ENCODE data around the gene CD55. TPM values are rescaled to one million over a fixed set of nuclear protein-coding genes. Genes with fewer than 3 reads are reported as not detected.

CD55 gene
- total RNA-seq, 2 experiments from 2014 or later: 82.1 to 85.5 TPM

- Mint-ChIP-seq H3K27ac (no peak overlapping the region), H3K27me3 (ENCODE audit: low read depth) (no peaks in the 10 kb centered on the region), H3K4me3 (no peak overlapping the region), H3K4me1 (ENCODE audit: low read depth) (peaks cover 51% of the 10 kb centered on the region), H3K9me3 (ENCODE audit: insufficient read depth) (peaks cover 13% of the 10 kb centered on the region), H3K36me3 (ENCODE audit: low read depth) (peaks cover 14% of the 10 kb centered on the region)
- ATAC-seq (no peak), DNase-seq (no peak)
- ChIA-PET CTCF (interaction anchor here (0.7 kb wide), 1 partner anchor 10 kb away, joined by 3 read pairs; no protein-coding TSS in a partner anchor), POLR2A (interaction anchor here (1.1 kb wide), 2 partner anchors 34 to 35 kb away, joined by 3 to 4 read pairs; partner anchors contain the start of gene CD55)
Observed at GRCh38 chr1:207286786-207287468, 34.6 kb upstream of the CD55 start.

- no peak overlapping the region for H3K4me3 Mint-ChIP-seq
- H3K27ac Mint-ChIP-seq: no peak overlapping the region
- DNase-seq (no peak), ATAC-seq (no peak)
- peaks cover 21% of the 10 kb centered on the region for H3K36me3 Mint-ChIP-seq (ENCODE audit: low read depth)
- H3K4me1 Mint-ChIP-seq (ENCODE audit: low read depth): peaks cover 38% of the 10 kb centered on the region
- H3K27me3 Mint-ChIP-seq (ENCODE audit: low read depth): no peaks in the 10 kb centered on the region
- ChIA-PET CTCF (interaction anchor here (1.5 kb wide), 1 partner anchor 13 kb away, joined by 3 read pairs; no protein-coding TSS in a partner anchor), POLR2A (interaction anchor here (0.9 to 1.5 kb wide), 2 partner anchors 33 to 48 kb away, joined by 3 read pairs; partner anchors contain the start of gene CD55)
- H3K9me3 Mint-ChIP-seq (ENCODE audit: insufficient read depth): peaks cover 13% of the 10 kb centered on the region
Observed at GRCh38 chr1:207288315-207288714, 33.2 kb upstream of the CD55 start.

GRCh38 chr1:207289756-207290155, 31.7 kb upstream of the CD55 start:
- Mint-ChIP-seq H3K36me3 (ENCODE audit: low read depth) (peaks cover 21% of the 10 kb centered on the region), H3K9me3 (ENCODE audit: insufficient read depth) (peaks cover 13% of the 10 kb centered on the region), H3K4me1 (ENCODE audit: low read depth) (peaks cover 23% of the 10 kb centered on the region), H3K27me3 (ENCODE audit: low read depth) (no peaks in the 10 kb centered on the region), H3K4me3 (no peak overlapping the region), H3K27ac (no peak overlapping the region)
- no peak for DNase-seq
- ChIA-PET CTCF (interaction anchor here (0.9 to 1.5 kb wide), 2 partner anchors 11 to 206 kb away, joined by 3 to 4 read pairs; no protein-coding TSS in a partner anchor), POLR2A (no interaction called here)
- ATAC-seq: no peak

- Mint-ChIP-seq H3K27me3 (ENCODE audit: low read depth) (no peaks in the 10 kb centered on the region), H3K4me3 (no peak overlapping the region), H3K27ac (no peak overlapping the region), H3K36me3 (ENCODE audit: low read depth) (peaks cover 21% of the 10 kb centered on the region), H3K9me3 (ENCODE audit: insufficient read depth) (peaks cover 13% of the 10 kb centered on the region), H3K4me1 (ENCODE audit: low read depth) (peaks cover 5% of the 10 kb centered on the region)
- POLR2A ChIA-PET: no interaction called here
- DNase-seq (no peak), ATAC-seq (no peak)
- CTCF ChIA-PET: no interaction called here
Observed at GRCh38 chr1:207291723-207292122, 29.8 kb upstream of the CD55 start.

- DNase-seq: no peak
- Mint-ChIP-seq H3K36me3 (ENCODE audit: low read depth) (peaks cover 7% of the 10 kb centered on the region), H3K27me3 (ENCODE audit: low read depth) (no peaks in the 10 kb centered on the region), H3K9me3 (ENCODE audit: insufficient read depth) (peaks cover 4% of the 10 kb centered on the region), H3K4me1 (ENCODE audit: low read depth) (peaks cover 16% of the 10 kb centered on the region), H3K4me3 (no peak overlapping the region), H3K27ac (no peak overlapping the region)
- ChIA-PET CTCF (interaction anchor here (1.5 kb wide), 1 partner anchor 11 kb away, joined by 5 read pairs; no protein-coding TSS in a partner anchor), POLR2A (no interaction called here)
- ATAC-seq: no peak
Observed at GRCh38 chr1:207298186-207298585, 23.3 kb upstream of the CD55 start.

GRCh38 chr1:207298636-207299398, 22.7 kb upstream of the CD55 start:
- ChIA-PET POLR2A (no interaction called here), CTCF (interaction anchor here (1.5 kb wide), 1 partner anchor 11 kb away, joined by 5 read pairs; no protein-coding TSS in a partner anchor)
- DNase-seq (no peak), ATAC-seq (no peak)
- Mint-ChIP-seq H3K36me3 (ENCODE audit: low read depth) (peaks cover 7% of the 10 kb centered on the region), H3K4me3 (no peak overlapping the region), H3K27ac (no peak overlapping the region), H3K27me3 (ENCODE audit: low read depth) (no peaks in the 10 kb centered on the region), H3K9me3 (ENCODE audit: insufficient read depth) (peaks cover 11% of the 10 kb centered on the region), H3K4me1 (ENCODE audit: low read depth) (peaks cover 16% of the 10 kb centered on the region)

- ATAC-seq (no peak), DNase-seq (no peak)
- no peak overlapping the region for H3K27ac Mint-ChIP-seq
- peaks cover 7% of the 10 kb centered on the region for H3K36me3 Mint-ChIP-seq (ENCODE audit: low read depth)
- H3K9me3 Mint-ChIP-seq (ENCODE audit: insufficient read depth): peaks cover 14% of the 10 kb centered on the region
- H3K27me3 Mint-ChIP-seq (ENCODE audit: low read depth): no peaks in the 10 kb centered on the region
- ChIA-PET CTCF (interaction anchor here (1.2 kb wide), 1 partner anchor 12 kb away, joined by 3 read pairs; no protein-coding TSS in a partner anchor), POLR2A (interaction anchor here (0.8 kb wide), 1 partner anchor 19 kb away, joined by 3 read pairs; no protein-coding TSS in a partner anchor)
- no peak overlapping the region for H3K4me3 Mint-ChIP-seq
- peaks cover 16% of the 10 kb centered on the region for H3K4me1 Mint-ChIP-seq (ENCODE audit: low read depth)
Observed at GRCh38 chr1:207300970-207301369, 20.5 kb upstream of the CD55 start.

- no peak overlapping the region for H3K4me3 Mint-ChIP-seq
- POLR2A ChIA-PET: no interaction called here
- DNase-seq: no peak
- H3K36me3 Mint-ChIP-seq (ENCODE audit: low read depth): peaks cover 7% of the 10 kb centered on the region
- H3K9me3 Mint-ChIP-seq (ENCODE audit: insufficient read depth): peaks cover 14% of the 10 kb centered on the region
- peaks cover 16% of the 10 kb centered on the region for H3K4me1 Mint-ChIP-seq (ENCODE audit: low read depth)
- CTCF ChIA-PET: no interaction called here
- no peaks in the 10 kb centered on the region for H3K27me3 Mint-ChIP-seq (ENCODE audit: low read depth)
- no peak overlapping the region for H3K27ac Mint-ChIP-seq
- no peak for ATAC-seq
Observed at GRCh38 chr1:207302618-207303393, 18.7 kb upstream of the CD55 start.

GRCh38 chr1:207304710-207305488, 16.6 kb upstream of the CD55 start:
- no peak for DNase-seq
- ATAC-seq: no peak
- no peak overlapping the region for H3K27ac Mint-ChIP-seq
- H3K36me3 Mint-ChIP-seq (ENCODE audit: low read depth): peaks cover 10% of the 10 kb centered on the region
- CTCF ChIA-PET: interaction anchor here (1.2 kb wide), 1 partner anchor 221 kb away, joined by 3 read pairs; no protein-coding TSS in a partner anchor
- H3K9me3 Mint-ChIP-seq (ENCODE audit: insufficient read depth): peaks cover 14% of the 10 kb centered on the region
- no peak overlapping the region for H3K4me3 Mint-ChIP-seq
- H3K4me1 Mint-ChIP-seq (ENCODE audit: low read depth): peaks cover 22% of the 10 kb centered on the region
- H3K27me3 Mint-ChIP-seq (ENCODE audit: low read depth): no peaks in the 10 kb centered on the region
- POLR2A ChIA-PET: interaction anchor here (1.2 kb wide), 1 partner anchor 16 kb away, joined by 5 read pairs; the partner anchor contains the start of gene CD55

- no peak overlapping the region for H3K27ac Mint-ChIP-seq
- H3K9me3 Mint-ChIP-seq (ENCODE audit: insufficient read depth): peaks cover 14% of the 10 kb centered on the region
- CTCF ChIA-PET: interaction anchor here (1.2 kb wide), 1 partner anchor 9 kb away, joined by 4 read pairs; no protein-coding TSS in a partner anchor
- H3K4me3 Mint-ChIP-seq: no peak overlapping the region
- peaks cover 25% of the 10 kb centered on the region for H3K4me1 Mint-ChIP-seq (ENCODE audit: low read depth)
- peaks cover 10% of the 10 kb centered on the region for H3K36me3 Mint-ChIP-seq (ENCODE audit: low read depth)
- H3K27me3 Mint-ChIP-seq (ENCODE audit: low read depth): no peaks in the 10 kb centered on the region
- no peak for ATAC-seq
- POLR2A ChIA-PET: interaction anchor here (1.2 kb wide), 1 partner anchor 16 kb away, joined by 5 read pairs; the partner anchor contains the start of gene CD55
- DNase-seq: no peak
Observed at GRCh38 chr1:207305489-207305873, 16.0 kb upstream of the CD55 start.

GRCh38 chr1:207306023-207306422, 15.5 kb upstream of the CD55 start:
- peaks cover 10% of the 10 kb centered on the region for H3K36me3 Mint-ChIP-seq (ENCODE audit: low read depth)
- no peak overlapping the region for H3K27ac Mint-ChIP-seq
- POLR2A ChIA-PET: no interaction called here
- CTCF ChIA-PET: interaction anchor here (1.2 to 2.1 kb wide), 2 partner anchors 10 to 99 kb away, joined by 4 to 7 read pairs; no protein-coding TSS in a partner anchor
- H3K9me3 Mint-ChIP-seq (ENCODE audit: insufficient read depth): peaks cover 14% of the 10 kb centered on the region
- no peak for ATAC-seq
- H3K4me1 Mint-ChIP-seq (ENCODE audit: low read depth): peaks cover 25% of the 10 kb centered on the region
- H3K27me3 Mint-ChIP-seq (ENCODE audit: low read depth): no peaks in the 10 kb centered on the region
- no peak overlapping the region for H3K4me3 Mint-ChIP-seq
- no peak for DNase-seq
